HK-2 (cell line): ENCODE measurements around the gene SYCN.
"Not testable (repeated sequence)": the region's sequence is repeated elsewhere in the genome, so short reads cannot be mapped to it uniquely, and the experiment has no call there.

Source experiments
- DNase-seq: peaks from one replicate; pipeline ENCODE4 v3.0.0-alpha.2; 2018; ENCODE audit not compliant: unreplicated experiment

SYCN gene

GRCh38 chr19:39203372-39204341 is at the start of gene SYCN:
TSS of gene SYCN (minus strand) at chr19:39204263. CDS start at chr19:39204254, 9 bp downstream.
- no peak for DNase-seq

GRCh38 chr19:39253374-39254149 is 49.5 kb upstream of the SYCN start:
- no peak for DNase-seq

- no peak for DNase-seq
These were observed 48.4 kb upstream of the SYCN start for GRCh38 chr19:39252458-39252857.

GRCh38 chr19:39251846-39252245 is 47.8 kb upstream of the SYCN start:
- no peak for DNase-seq

- no peak for DNase-seq
These were observed 47.0 kb upstream of the SYCN start for GRCh38 chr19:39251081-39251480.

GRCh38 chr19:39248806-39249205 is 44.7 kb upstream of the SYCN start, which contains the start of gene IFNL4:
TSS of gene IFNL4 (minus strand) at chr19:39248856.
- no peak for DNase-seq

- DNase-seq: no peak
These were observed 43.9 kb upstream of the SYCN start for GRCh38 chr19:39247701-39248664.

- peak; percentile 82 for DNase-seq
These were observed 43.0 kb upstream of the SYCN start for GRCh38 chr19:39246951-39247669.

- not testable (repeated sequence) for DNase-seq
These were observed 41.1 kb upstream of the SYCN start for GRCh38 chr19:39245166-39245565.

GRCh38 chr19:39244410-39245100 is 40.5 kb upstream of the SYCN start, which contains the start of gene IFNL3:
TSS of gene IFNL3 (minus strand) at chr19:39245006. CDS start at chr19:39244967, 39 bp downstream.
- DNase-seq: not testable (repeated sequence)

- DNase-seq: not testable (repeated sequence)
These were observed 39.7 kb upstream of the SYCN start for GRCh38 chr19:39243741-39244140.

- no peak for DNase-seq
These were observed 36.4 kb upstream of the SYCN start for GRCh38 chr19:39240421-39240820.

- no peak for DNase-seq
These were observed 34.9 kb upstream of the SYCN start for GRCh38 chr19:39238944-39239343.

- no peak for DNase-seq
These were observed 34.1 kb upstream of the SYCN start for GRCh38 chr19:39238209-39238608.

GRCh38 chr19:39237200-39238184 is 33.4 kb upstream of the SYCN start:
- peak; percentile 63 for DNase-seq

GRCh38 chr19:39236527-39236926 is 32.5 kb upstream of the SYCN start:
- no peak for DNase-seq

GRCh38 chr19:39232708-39233107 is 28.6 kb upstream of the SYCN start:
- no peak for DNase-seq

GRCh38 chr19:39230096-39230764 is 26.2 kb upstream of the SYCN start:
- DNase-seq: no peak
